ENCODE data around the gene DNAL1. TPM values are rescaled to one million over a fixed set of nuclear protein-coding genes. Genes with fewer than 3 reads are reported as not detected.

DNAL1 gene
- total RNA-seq, 6 experiments from 2014 or later = 13.0 to 17.7 (median 14.7) TPM

DNA sequence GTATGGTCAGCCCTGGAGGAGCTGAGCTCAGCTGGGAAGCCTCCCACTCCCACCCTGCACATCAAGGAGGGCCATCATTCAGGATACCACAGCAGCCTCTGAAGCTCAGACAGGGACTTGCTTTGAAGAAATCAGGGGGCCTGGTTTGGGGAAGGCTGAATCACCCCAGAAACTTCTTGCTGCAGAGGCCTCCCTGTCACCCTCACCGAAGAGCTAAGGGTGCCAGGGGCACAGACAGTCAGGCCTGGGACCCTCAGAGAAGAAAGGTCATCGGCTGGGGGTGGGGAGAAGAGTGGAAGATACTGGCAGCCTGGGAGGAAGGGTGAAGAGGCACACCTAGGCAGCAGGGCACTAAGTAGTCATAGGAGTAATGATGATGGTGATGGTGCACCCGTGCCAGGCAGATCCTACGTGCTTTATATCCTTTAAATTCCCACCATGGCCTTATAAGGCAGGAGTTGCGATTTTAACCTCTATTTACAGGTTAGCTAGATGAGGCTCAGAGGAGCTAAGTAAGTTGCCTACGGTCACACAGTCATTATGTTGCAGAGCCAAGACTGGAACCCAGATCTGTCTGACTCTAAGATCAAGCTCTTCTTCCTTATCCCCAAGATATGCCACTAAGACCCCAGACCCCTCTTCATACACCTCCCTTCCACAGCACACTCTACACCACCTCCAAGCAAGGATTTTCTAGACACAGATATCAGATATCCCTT is 97.9 kb downstream of the DNAL1 start:
- Mint-ChIP-seq H3K27me3 (ENCODE audit: insufficient read depth) (peaks cover 2% of the 10 kb centered on the region), H3K4me3 (peak overlapping the region; percentile 83; the same call in 1 of the 2 replicates), H3K9me3 (no peaks in the 10 kb centered on the region), H3K36me3 (ENCODE audit: low read depth) (no peaks in the 10 kb centered on the region), H3K27ac (peak overlapping the region; percentile 89), H3K4me1 (ENCODE audit: low read depth) (peaks cover 79% of the 10 kb centered on the region)
- DNase-seq = no peak
- no peak for TF ChIP-seq CTCF (IDR thresholded peaks at IDR 0.05)

DNA sequence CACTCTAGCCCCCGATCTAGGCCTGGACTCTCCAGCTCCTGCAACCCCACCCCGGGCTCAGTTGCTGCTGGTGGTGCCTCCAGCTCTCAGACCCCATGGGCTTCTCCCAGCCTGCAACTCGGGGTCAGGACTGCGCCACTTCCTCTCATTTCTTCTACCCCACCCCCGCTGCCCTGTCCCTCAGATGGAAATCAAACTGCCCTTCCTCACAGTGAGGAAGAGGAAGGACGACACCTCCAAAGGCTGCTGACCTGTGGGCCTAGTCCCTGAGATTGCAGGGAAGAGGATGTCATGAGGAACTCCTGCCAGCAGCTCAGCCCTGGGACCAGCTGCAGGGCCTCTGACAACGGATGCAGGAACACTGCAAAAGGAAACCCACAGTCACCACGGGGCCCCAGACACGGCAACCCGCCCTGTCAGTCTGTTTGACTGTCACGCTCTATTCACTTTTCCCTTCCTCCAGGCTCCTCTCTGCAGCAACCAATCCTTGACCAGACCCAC is 98.7 kb downstream of the DNAL1 start:
- Mint-ChIP-seq H3K4me3 (peak overlapping the region; percentile 53), H3K4me1 (ENCODE audit: low read depth) (peaks cover 86% of the 10 kb centered on the region)
- TF ChIP-seq CTCF (IDR thresholded peaks at IDR 0.05) = no peak

DNA sequence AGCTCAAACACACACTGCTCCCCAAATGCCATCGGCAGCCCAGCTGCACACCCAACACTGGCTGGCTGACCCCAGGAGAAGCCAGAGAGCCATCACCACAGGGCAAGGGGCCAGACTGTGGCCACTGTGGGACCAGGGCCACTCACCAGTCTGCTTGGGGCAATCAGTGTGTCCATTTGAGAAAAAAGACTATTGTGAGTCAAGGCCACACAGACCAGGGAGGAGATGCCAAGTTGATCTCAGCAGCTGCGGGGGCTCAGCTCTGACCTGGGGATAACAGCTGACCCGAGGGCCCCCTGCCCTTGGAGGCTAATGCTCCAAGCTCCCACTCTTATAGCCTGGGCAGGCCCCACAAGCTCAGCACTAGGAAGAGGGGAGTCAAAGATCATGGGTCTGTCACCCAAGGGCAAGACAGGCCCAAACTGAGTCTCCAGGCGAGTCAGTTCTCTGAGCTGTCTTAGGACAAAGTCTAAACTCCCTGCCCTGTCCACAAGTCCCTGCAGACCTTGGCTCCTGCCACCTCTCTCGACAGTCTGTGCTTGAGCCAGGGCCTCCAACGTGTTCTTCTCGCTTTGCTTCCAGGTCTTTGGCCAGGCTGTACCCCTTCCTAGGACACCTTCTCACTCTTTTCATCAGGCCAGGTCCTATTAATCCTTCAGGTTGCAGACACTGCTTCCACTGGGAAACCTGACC is 99.5 kb downstream of the DNAL1 start:
- no peaks in the 10 kb centered on the region for H3K36me3 Mint-ChIP-seq (ENCODE audit: low read depth)
- peak overlapping the region; percentile 62 for H3K27ac Mint-ChIP-seq
- DNase-seq = no peak
- H3K9me3 Mint-ChIP-seq = no peaks in the 10 kb centered on the region
- H3K4me1 Mint-ChIP-seq (ENCODE audit: low read depth) = peaks cover 92% of the 10 kb centered on the region
- peaks cover 2% of the 10 kb centered on the region for H3K27me3 Mint-ChIP-seq (ENCODE audit: insufficient read depth)
- no peak overlapping the region; the same call in 1 of the 2 replicates for H3K4me3 Mint-ChIP-seq
- TF ChIP-seq CTCF (IDR thresholded peaks at IDR 0.05) = no peak

More for the DNA sequence above, 98.7 kb downstream of the DNAL1 start:
- Mint-ChIP-seq H3K27ac (peak overlapping the region; percentile 89), H3K36me3 (ENCODE audit: low read depth) (no peaks in the 10 kb centered on the region), H3K27me3 (ENCODE audit: insufficient read depth) (peaks cover 2% of the 10 kb centered on the region), H3K9me3 (no peaks in the 10 kb centered on the region)
- no peak for DNase-seq

DNA sequence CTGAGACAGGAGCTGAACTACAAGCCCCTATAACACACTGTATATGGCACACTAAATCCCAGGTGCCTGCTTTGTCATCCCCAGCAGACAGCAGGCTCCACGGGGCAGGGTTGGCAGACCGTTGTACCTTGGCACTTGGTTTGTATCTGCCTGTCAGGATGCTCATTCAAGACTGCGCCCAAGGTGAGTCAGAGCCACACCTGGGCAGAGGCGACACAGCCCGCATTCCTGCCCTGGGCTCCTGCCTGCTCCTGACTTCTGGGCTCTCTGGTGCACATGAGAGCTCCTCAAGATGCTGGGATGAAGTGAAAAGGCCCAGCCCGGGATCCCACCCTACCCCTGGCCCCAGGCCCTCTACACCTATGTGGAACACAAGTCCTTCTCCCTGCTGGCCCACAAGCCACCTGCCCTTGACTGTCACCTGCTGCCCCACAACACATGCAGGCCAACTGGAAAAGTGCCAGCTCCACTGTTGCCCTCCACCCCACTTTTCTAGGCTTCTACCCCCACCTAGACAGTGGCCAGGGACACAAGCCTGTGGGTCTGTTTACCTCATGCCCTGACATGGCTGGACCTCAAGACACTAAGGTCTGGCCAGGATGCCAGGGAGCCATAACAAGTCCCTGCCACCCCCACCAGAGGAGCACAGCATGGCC is 100.2 kb downstream of the DNAL1 start:
- no peak for DNase-seq
- peaks cover 95% of the 10 kb centered on the region for H3K4me1 Mint-ChIP-seq (ENCODE audit: low read depth)
- peaks cover 2% of the 10 kb centered on the region for H3K27me3 Mint-ChIP-seq (ENCODE audit: insufficient read depth)
- H3K4me3 Mint-ChIP-seq = no peak overlapping the region
- H3K27ac Mint-ChIP-seq = peak overlapping the region; percentile 62
- TF ChIP-seq CTCF (IDR thresholded peaks at IDR 0.05) = no peak
- no peaks in the 10 kb centered on the region for H3K9me3 Mint-ChIP-seq
- no peaks in the 10 kb centered on the region for H3K36me3 Mint-ChIP-seq (ENCODE audit: low read depth)

DNA sequence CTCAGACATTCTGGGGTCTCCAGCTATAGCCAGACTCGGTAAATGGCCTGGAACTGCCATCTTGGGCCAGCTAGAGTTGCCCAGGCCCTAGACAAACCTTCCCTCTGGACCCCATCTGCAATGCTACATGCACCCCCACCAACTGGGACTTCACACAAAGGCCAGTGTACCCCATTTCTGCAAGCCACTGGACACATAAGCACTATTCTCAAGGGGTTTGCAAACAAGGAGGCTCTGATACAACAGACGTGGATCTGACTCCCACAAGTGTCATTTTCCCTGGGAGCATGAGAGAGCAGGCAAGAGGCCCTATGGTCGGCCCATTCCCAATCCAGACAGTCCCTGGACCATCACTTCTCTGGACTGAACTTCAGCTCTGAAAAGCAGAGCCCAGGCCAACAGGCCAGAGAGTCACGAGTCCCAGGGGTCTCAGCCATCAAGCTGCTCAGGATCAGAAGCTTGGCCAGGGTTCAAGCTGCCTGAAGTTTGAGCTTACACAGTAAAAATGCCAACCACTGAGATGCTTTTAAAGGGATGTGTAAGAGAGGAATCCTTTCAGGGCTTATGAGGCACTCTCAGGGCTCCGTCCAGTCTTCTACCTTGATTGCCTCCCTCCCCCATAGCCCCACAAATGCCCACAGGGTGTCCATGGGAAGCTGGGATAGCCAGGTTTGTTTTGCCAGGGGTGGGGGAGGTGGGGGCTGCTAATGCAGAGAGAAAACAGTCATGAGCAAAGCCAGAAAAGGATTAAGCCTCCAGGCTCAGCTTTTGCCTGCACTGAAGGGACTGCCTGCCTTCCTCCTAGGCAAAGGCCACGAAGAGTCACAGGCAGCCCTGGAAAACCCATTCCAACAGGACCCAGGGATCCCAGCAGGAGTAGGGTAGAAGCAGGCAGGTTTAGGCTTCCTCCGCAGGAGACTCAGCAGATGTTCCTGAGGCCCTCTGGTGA is 101.1 kb downstream of the DNAL1 start:
- Mint-ChIP-seq H3K4me3 (no peak overlapping the region; the same call in 1 of the 2 replicates), H3K27ac (peak overlapping the region; percentile 49), H3K36me3 (ENCODE audit: low read depth) (no peaks in the 10 kb centered on the region), H3K4me1 (ENCODE audit: low read depth) (peaks cover 95% of the 10 kb centered on the region), H3K9me3 (no peaks in the 10 kb centered on the region), H3K27me3 (ENCODE audit: insufficient read depth) (peaks cover 2% of the 10 kb centered on the region)
- TF ChIP-seq CTCF (IDR thresholded peaks at IDR 0.05) = no peak
- DNase-seq = no peak
